ENCODE results near the gene LRRC41. TPM values are rescaled to one million over a fixed set of nuclear protein-coding genes. Genes with fewer than 3 reads are reported as not detected.

Gene LRRC41
- total RNA-seq, 5 donors from 2014 or later (not counting 1 experiment from before 2014, with no cell fraction given): 31.4 to 35.3 (median 34.6) TPM

DNA sequence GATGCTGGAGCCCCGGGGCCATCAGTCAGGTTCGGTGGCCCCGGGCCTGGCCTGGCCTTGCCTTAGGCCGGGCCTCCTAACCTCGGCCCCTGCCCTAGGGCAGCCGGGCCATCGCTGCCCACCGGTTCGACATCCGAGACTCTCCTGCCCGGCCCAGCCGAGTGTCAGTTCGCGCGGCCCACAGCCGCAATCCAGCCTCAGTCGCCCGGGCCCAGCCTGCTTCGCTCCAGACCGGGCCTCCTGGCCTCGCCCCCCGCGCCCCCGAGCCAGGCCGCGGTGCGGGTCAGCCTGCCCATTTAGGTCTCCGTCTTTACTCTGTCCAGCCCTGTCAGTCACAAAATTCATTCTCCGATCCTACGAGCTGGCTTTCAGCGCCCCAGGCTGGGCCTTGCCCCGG, 777 bp downstream of the LRRC41 start:
- Mint-ChIP-seq H3K27me3 (no peaks in the 10 kb centered on the region), H3K4me1 (peaks cover 43 to 58% (median 48%) of the 10 kb centered on the region in 3 donors), H3K27ac (peak overlapping the region; percentile 73 to 96), H3K9me3 (no peaks in the 10 kb centered on the region), H3K36me3 (peaks cover 5% of the 10 kb centered on the region), H3K4me3 (peak overlapping the region; percentile 94 to 98 (median 96))
- no peaks in the 10 kb centered on the region for H3K9me3 ChIP-seq
- ChIA-PET CTCF (interaction anchor here (0.6 to 2.1 kb wide), 7 partner anchors 12 to 58 kb away, joined by 3 to 6 read pairs (median 4); partner anchors contain the start of gene RAD54L (in 1 of the 2)), POLR2A (interaction anchor here (0.6 to 1.4 kb wide), 5 partner anchors 13 to 56 kb away, joined by 3 to 18 read pairs (median 4); partner anchors contain the start of genes NSUN4 (in 1 of the 2) and RAD54L (in 1 of the 2))
- H3K4me3 ChIP-seq (ENCODE audit: control insufficient read depth in 1 of 2, extremely low read depth in 1 of 2, low read length in 1 of 2): peak overlapping the region; percentile 79 to 84
- H3K27me3 ChIP-seq (replicated peaks in 1 of 2; ENCODE audit: control insufficient read depth in 2 of 2, extremely low read depth in 1 of 2, insufficient read depth in 2 of 2, low read length in 1 of 2): no peaks in the 10 kb centered on the region
- H3K36me3 ChIP-seq (ENCODE audit: control insufficient read depth in 2 of 2, extremely low read depth in 1 of 2, insufficient read depth in 1 of 2, low read length in 1 of 2): peaks cover 0 to 3% of the 10 kb centered on the region in 2 donors
- H3K27ac ChIP-seq (ENCODE audit: low read length): peak overlapping the region; percentile 85
- ATAC-seq (replicated peaks in 1 of 4): peak; percentile 15 to 24 (median 22)
- peak in 16 of 35 experiments; percentile 4 to 53 (median 18) for DNase-seq
- WGBS (ENCODE audit: insufficient coverage): 0% methylated on average over 32 of the region's 32 CpGs
- H3K4me1 ChIP-seq (ENCODE audit: control insufficient read depth in 1 of 2, extremely low read depth in 1 of 2, insufficient read depth in 2 of 2, low read length in 2 of 2): peaks cover 11 to 51% of the 10 kb centered on the region in 2 experiments

DNA sequence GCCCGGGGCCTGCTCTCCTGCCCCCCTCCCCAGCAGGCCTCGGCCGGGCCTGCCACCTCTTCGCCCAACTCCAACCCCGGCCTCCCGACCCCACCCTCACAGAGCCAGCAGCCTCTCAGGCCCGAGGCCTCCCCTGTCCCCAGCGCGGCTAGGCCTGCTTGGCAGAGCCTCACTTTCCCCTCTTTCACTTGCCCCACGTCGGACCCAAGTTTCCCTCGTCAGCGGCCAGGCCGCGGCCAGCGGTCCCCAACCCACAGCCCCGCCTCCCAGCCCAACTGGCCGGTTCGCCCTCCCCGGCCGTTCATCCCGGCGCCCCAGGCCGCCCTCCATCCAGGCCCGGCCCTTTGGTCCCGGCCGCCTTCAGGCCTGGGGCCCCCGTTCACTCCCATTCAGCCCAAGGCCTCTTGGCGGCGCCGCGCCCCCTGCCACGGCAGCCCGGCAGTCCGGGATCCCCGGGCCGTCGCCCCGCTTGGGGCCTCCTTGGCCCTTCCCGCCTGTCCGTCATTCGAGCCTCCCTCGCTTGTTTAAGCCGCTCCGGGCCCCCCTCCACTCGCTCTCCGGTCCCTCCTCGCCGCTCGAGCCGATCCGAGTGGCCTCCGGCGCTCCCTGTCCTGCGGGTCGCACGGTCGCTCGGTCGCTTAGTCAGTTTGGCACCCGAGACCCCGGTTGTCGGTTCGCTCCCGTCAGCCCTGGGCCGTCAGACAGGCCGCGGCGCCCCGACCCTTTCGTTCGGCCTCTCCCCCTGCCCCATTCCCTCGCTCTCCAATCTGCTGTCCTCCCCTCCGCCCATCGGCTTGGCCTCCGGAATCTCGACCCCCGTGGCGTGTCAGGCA, 1.4 kb downstream of the LRRC41 start:
- no peaks in the 10 kb centered on the region for H3K27me3 ChIP-seq (replicated peaks in 1 of 2; ENCODE audit: control insufficient read depth in 2 of 2, extremely low read depth in 1 of 2, insufficient read depth in 2 of 2, low read length in 1 of 2)
- H3K27me3 Mint-ChIP-seq: no peaks in the 10 kb centered on the region
- DNase-seq (peak in 33 of 35 experiments; percentile 9 to 63 (median 34)), ATAC-seq (replicated peaks in 1 of 4) (peak; percentile 15 to 21 (median 20))
- H3K27ac Mint-ChIP-seq: peak overlapping the region; percentile 73 to 96
- WGBS (ENCODE audit: insufficient coverage): under 1% methylated on average over 79 of the region's 79 CpGs
- CTCF ChIA-PET: interaction anchor here in 1 of 2 donors (1.4 kb wide), 1 partner anchor 57 kb away, joined by 4 read pairs; no protein-coding TSS in a partner anchor
- H3K4me1 Mint-ChIP-seq: peaks cover 37 to 52% (median 43%) of the 10 kb centered on the region in 3 donors
- peak overlapping the region; percentile 85 for H3K27ac ChIP-seq (ENCODE audit: low read length)
- POLR2A ChIA-PET: no interaction called here
- no peaks in the 10 kb centered on the region for H3K9me3 Mint-ChIP-seq
- peak overlapping the region; percentile 94 to 98 (median 96) for H3K4me3 Mint-ChIP-seq
- peaks cover 11% of the 10 kb centered on the region for H3K36me3 Mint-ChIP-seq
- peak overlapping the region; percentile 79 to 84 for H3K4me3 ChIP-seq (ENCODE audit: control insufficient read depth in 1 of 2, extremely low read depth in 1 of 2, low read length in 1 of 2)
- H3K9me3 ChIP-seq: no peaks in the 10 kb centered on the region
- peaks cover 7 to 48% of the 10 kb centered on the region in 2 experiments for H3K4me1 ChIP-seq (ENCODE audit: control insufficient read depth in 1 of 2, extremely low read depth in 1 of 2, insufficient read depth in 2 of 2, low read length in 2 of 2)
- H3K36me3 ChIP-seq (ENCODE audit: control insufficient read depth in 2 of 2, extremely low read depth in 1 of 2, insufficient read depth in 1 of 2, low read length in 1 of 2): peaks cover 3 to 10% of the 10 kb centered on the region in 2 donors

DNA sequence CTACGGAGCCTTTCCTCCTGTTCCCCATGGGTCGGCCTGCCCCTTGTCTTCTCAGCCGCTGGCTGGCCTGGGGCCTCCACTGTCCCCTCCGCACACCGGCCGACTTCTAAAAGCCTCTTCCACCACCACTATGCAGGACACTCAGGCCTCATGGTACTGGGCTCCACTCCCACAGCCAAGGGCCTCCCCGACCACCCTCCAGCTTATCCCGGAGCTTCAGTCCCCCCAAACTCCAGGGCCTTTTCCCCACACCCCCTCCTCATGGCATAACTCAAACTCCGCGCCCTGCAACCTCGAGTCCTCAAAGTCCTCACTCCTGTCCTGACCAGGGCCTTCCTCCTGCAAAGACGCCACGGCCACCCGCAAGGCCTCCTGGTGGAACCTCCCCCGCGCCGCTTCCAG, 2.0 kb downstream of the LRRC41 start:
- CTCF ChIA-PET: no interaction called here
- Mint-ChIP-seq H3K27me3 (no peaks in the 10 kb centered on the region), H3K4me1 (peaks cover 36 to 46% (median 38%) of the 10 kb centered on the region in 3 donors), H3K4me3 (peak overlapping the region; percentile 94 to 98 (median 96)), H3K36me3 (peaks cover 17% of the 10 kb centered on the region), H3K9me3 (no peaks in the 10 kb centered on the region), H3K27ac (peak overlapping the region; percentile 15 to 39)
- WGBS (ENCODE audit: insufficient coverage): 48% methylated on average over 17 of the region's 17 CpGs
- ATAC-seq (replicated peaks in 1 of 4) (no peak), DNase-seq (peak in 1 of 35 experiments; percentile 7)
- Histone ChIP-seq H3K27ac (ENCODE audit: low read length) (no peak overlapping the region), H3K4me1 (ENCODE audit: control insufficient read depth in 1 of 2, extremely low read depth in 1 of 2, insufficient read depth in 2 of 2, low read length in 2 of 2) (peaks cover 7 to 42% of the 10 kb centered on the region in 2 experiments), H3K4me3 (ENCODE audit: control insufficient read depth in 1 of 2, extremely low read depth in 1 of 2, low read length in 1 of 2) (peak overlapping the region; percentile 79 to 84), H3K27me3 (replicated peaks in 1 of 2; ENCODE audit: control insufficient read depth in 2 of 2, extremely low read depth in 1 of 2, insufficient read depth in 2 of 2, low read length in 1 of 2) (no peaks in the 10 kb centered on the region), H3K36me3 (ENCODE audit: control insufficient read depth in 2 of 2, extremely low read depth in 1 of 2, insufficient read depth in 1 of 2, low read length in 1 of 2) (peaks cover 3 to 16% of the 10 kb centered on the region in 2 donors), H3K9me3 (no peaks in the 10 kb centered on the region)
- POLR2A ChIA-PET: no interaction called here

DNA sequence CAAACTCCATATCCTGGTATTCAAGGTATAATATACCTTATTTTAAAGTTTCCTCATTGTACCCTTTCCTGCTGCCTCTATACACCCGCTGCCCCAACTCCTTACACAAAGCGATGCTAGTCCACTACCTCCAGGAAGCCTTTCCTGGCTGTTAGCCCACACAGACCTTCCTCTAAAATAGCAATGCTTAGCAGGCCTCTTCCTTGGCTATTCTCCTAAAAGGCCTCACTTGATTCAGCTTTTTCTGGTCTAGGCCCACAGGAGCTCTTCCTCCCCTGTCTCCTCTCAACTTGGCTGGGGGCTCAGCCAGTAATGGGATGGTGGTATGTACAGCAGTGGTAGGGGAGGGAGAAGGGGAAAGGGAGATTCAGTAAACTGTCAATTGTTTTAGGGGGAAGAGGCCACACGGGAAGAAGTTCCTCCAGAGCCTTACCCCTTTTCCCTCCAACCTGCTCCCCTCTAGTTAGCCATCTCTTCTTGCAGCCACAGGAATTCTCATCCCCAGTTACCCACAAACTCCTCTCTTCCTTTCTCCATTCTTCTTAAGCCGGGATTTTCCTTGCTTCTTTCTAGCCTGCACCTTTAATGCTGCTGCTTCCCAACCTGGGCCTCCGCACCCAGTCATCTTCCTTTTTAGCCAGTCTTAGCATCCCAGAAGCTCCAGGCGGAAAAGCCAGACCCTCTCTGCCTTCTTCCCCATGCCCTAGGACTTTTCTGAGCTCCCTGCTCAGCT, 2.6 kb downstream of the LRRC41 start:
- H3K9me3 ChIP-seq: no peaks in the 10 kb centered on the region
- H3K27ac ChIP-seq (ENCODE audit: low read length): no peak overlapping the region
- 97% methylated on average over 5 of the region's 6 CpGs for WGBS (ENCODE audit: insufficient coverage)
- H3K4me1 ChIP-seq (ENCODE audit: control insufficient read depth in 1 of 2, extremely low read depth in 1 of 2, insufficient read depth in 2 of 2, low read length in 2 of 2): peaks cover 7 to 38% of the 10 kb centered on the region in 2 experiments
- H3K4me3 Mint-ChIP-seq: peak overlapping the region; percentile 94 to 98 (median 96)
- H3K27me3 Mint-ChIP-seq: no peaks in the 10 kb centered on the region
- POLR2A ChIA-PET: no interaction called here
- H3K4me3 ChIP-seq (ENCODE audit: control insufficient read depth in 1 of 2, extremely low read depth in 1 of 2, low read length in 1 of 2): no peak overlapping the region
- DNase-seq: no peak
- H3K9me3 Mint-ChIP-seq: no peaks in the 10 kb centered on the region
- CTCF ChIA-PET: no interaction called here
- H3K4me1 Mint-ChIP-seq: peaks cover 32 to 40% (median 33%) of the 10 kb centered on the region in 3 donors
- H3K27ac Mint-ChIP-seq: peak overlapping the region; percentile 15 to 24
- ATAC-seq (replicated peaks in 1 of 4): no peak
- H3K36me3 Mint-ChIP-seq: peaks cover 21% of the 10 kb centered on the region
- H3K36me3 ChIP-seq (ENCODE audit: control insufficient read depth in 2 of 2, extremely low read depth in 1 of 2, insufficient read depth in 1 of 2, low read length in 1 of 2): peaks cover 3 to 19% of the 10 kb centered on the region in 2 donors
- H3K27me3 ChIP-seq (replicated peaks in 1 of 2; ENCODE audit: control insufficient read depth in 2 of 2, extremely low read depth in 1 of 2, insufficient read depth in 2 of 2, low read length in 1 of 2): no peaks in the 10 kb centered on the region

DNA sequence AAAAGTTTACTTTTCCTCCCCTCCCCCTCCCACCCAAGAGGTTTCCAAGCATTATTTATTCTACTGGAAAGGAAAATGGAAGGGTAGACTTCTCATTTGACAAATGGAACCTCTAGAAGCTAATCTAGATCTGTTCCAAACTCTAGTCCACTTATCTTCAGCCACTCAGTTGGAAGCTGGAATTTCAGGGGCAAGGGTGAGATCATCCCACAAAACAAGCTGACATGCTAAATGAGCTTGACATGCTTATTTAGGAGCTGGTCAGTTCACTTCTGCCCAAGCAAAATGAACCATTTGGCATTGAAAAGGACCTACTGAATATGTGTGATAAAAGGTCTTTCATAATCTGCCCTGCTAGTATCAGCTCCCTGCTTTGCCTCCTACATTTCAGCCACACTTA, 5.0 kb downstream of the LRRC41 start:
- Mint-ChIP-seq H3K27ac (peak overlapping the region in 1 of 2 donors; percentile 45), H3K27me3 (no peaks in the 10 kb centered on the region), H3K4me1 (peaks cover 15 to 21% (median 16%) of the 10 kb centered on the region in 3 donors), H3K36me3 (peaks cover 29% of the 10 kb centered on the region), H3K4me3 (no peak overlapping the region), H3K9me3 (no peaks in the 10 kb centered on the region)
- Histone ChIP-seq H3K36me3 (ENCODE audit: control insufficient read depth in 2 of 2, extremely low read depth in 1 of 2, insufficient read depth in 1 of 2, low read length in 1 of 2) (peaks cover 10 to 26% of the 10 kb centered on the region in 2 donors), H3K27me3 (replicated peaks in 1 of 2; ENCODE audit: control insufficient read depth in 2 of 2, extremely low read depth in 1 of 2, insufficient read depth in 2 of 2, low read length in 1 of 2) (no peaks in the 10 kb centered on the region), H3K4me1 (ENCODE audit: control insufficient read depth in 1 of 2, extremely low read depth in 1 of 2, insufficient read depth in 2 of 2, low read length in 2 of 2) (peaks cover 0 to 19% of the 10 kb centered on the region in 2 experiments), H3K27ac (ENCODE audit: low read length) (no peak overlapping the region), H3K4me3 (ENCODE audit: control insufficient read depth in 1 of 2, extremely low read depth in 1 of 2, low read length in 1 of 2) (no peak overlapping the region), H3K9me3 (no peaks in the 10 kb centered on the region)
- CTCF ChIA-PET: interaction anchor here in 1 of 2 donors (0.7 kb wide), 1 partner anchor 399 kb away, joined by 6 read pairs; no protein-coding TSS in a partner anchor
- POLR2A ChIA-PET: no interaction called here
- no peak for DNase-seq
- ATAC-seq (replicated peaks in 1 of 4): no peak

DNA sequence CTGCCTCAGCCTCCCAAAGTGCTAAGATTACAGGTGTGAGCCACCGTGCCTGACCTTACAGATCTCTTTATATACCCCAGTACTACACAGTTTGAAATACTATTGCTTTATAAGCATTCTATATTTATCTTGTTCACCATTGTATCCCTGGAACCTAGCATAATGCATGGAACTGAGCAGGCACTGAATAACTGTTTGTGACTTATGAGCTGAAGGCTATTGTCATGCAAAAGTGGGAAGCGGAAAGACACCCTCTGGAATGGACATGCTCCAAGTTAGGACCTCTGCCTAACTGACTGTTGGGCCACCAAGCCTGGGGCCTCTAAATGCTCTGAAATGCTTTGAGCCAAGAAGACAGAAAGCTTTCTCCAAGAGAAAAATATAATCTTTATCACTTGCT, 8.1 kb downstream of the LRRC41 start:
- Mint-ChIP-seq H3K4me3 (no peak overlapping the region), H3K9me3 (no peaks in the 10 kb centered on the region), H3K27me3 (no peaks in the 10 kb centered on the region), H3K27ac (no peak overlapping the region), H3K36me3 (peaks cover 29% of the 10 kb centered on the region), H3K4me1 (peaks cover 1 to 8% (median 2%) of the 10 kb centered on the region in 3 donors)
- ATAC-seq (replicated peaks in 1 of 4) (no peak), DNase-seq (no peak)
- H3K27me3 ChIP-seq (replicated peaks in 1 of 2; ENCODE audit: control insufficient read depth in 2 of 2, extremely low read depth in 1 of 2, insufficient read depth in 2 of 2, low read length in 1 of 2): no peaks in the 10 kb centered on the region
- H3K27ac ChIP-seq (ENCODE audit: low read length): no peak overlapping the region
- H3K9me3 ChIP-seq: no peaks in the 10 kb centered on the region
- H3K36me3 ChIP-seq (ENCODE audit: control insufficient read depth in 2 of 2, extremely low read depth in 1 of 2, insufficient read depth in 1 of 2, low read length in 1 of 2): peaks cover 10 to 26% of the 10 kb centered on the region in 2 donors
- POLR2A ChIA-PET: no interaction called here
- 100% methylated on average over 1 of the region's 2 CpGs for WGBS (ENCODE audit: insufficient coverage)
- CTCF ChIA-PET: interaction anchor here in 1 of 2 donors (0.6 kb wide), 1 partner anchor 16 kb away, joined by 3 read pairs; no protein-coding TSS in a partner anchor
- H3K4me3 ChIP-seq (ENCODE audit: control insufficient read depth in 1 of 2, extremely low read depth in 1 of 2, low read length in 1 of 2): no peak overlapping the region
- H3K4me1 ChIP-seq (ENCODE audit: control insufficient read depth in 1 of 2, extremely low read depth in 1 of 2, insufficient read depth in 2 of 2, low read length in 2 of 2): no peaks in the 10 kb centered on the region

Measured in T-cell (primary cell).